HG03045 (cell line): Measurements from ENCODE around the gene SHC1.

Experiments
- ATAC-seq: cut with Tn5 transposase; IDR thresholded peaks from one replicate; pipeline ENCODE4 v1.9.1; 2021; ENCODE audit warnings: mild to moderate bottlenecking, moderate library complexity; ENCODE audit not compliant: unreplicated experiment

Gene SHC1

GRCh38 chr1:154940651-154941194 lies 29.8 kb downstream of the SHC1 start:
- no peak for ATAC-seq

GRCh38 chr1:154940213-154940560 lies 30.4 kb downstream of the SHC1 start:
- no peak for ATAC-seq

- ATAC-seq: no peak
Observed at GRCh38 chr1:154938604-154939399, 31.7 kb downstream of the SHC1 start.

GRCh38 chr1:154937988-154938386 lies 32.6 kb downstream of the SHC1 start:
- no peak for ATAC-seq

GRCh38 chr1:154937085-154937987 lies 33.2 kb downstream of the SHC1 start:
- ATAC-seq: peak; percentile 52

GRCh38 chr1:154936555-154937084 lies 33.9 kb downstream of the SHC1 start, which contains the start of gene PMVK:
PMVK (minus strand) TSS chr1:154936719; CDS start chr1:154936685, 34 bp downstream.
- peak; percentile 75 for ATAC-seq

GRCh38 chr1:154935749-154936554 lies 34.6 kb downstream of the SHC1 start:
- no peak for ATAC-seq

- ATAC-seq: no peak
Observed at GRCh38 chr1:154934358-154934948, 36.1 kb downstream of the SHC1 start.

- ATAC-seq: no peak
Observed at GRCh38 chr1:154931940-154932487, 38.5 kb downstream of the SHC1 start.

- no peak for ATAC-seq
Observed at GRCh38 chr1:154926201-154926600, 44.3 kb downstream of the SHC1 start.

- ATAC-seq: no peak
Observed at GRCh38 chr1:154925335-154926170, 45.0 kb downstream of the SHC1 start.

- ATAC-seq: no peak
Observed at GRCh38 chr1:154923695-154924094, 46.9 kb downstream of the SHC1 start.

GRCh38 chr1:154913273-154913672 lies 57.3 kb downstream of the SHC1 start:
- ATAC-seq: no peak

GRCh38 chr1:154912755-154913154 lies 57.8 kb downstream of the SHC1 start:
- ATAC-seq: no peak
